ENCODE results near the gene KCNJ14.
A peak's percentile ranks its signal among the peaks of the same experiment; 100 is the strongest.

Gene KCNJ14

DNA sequence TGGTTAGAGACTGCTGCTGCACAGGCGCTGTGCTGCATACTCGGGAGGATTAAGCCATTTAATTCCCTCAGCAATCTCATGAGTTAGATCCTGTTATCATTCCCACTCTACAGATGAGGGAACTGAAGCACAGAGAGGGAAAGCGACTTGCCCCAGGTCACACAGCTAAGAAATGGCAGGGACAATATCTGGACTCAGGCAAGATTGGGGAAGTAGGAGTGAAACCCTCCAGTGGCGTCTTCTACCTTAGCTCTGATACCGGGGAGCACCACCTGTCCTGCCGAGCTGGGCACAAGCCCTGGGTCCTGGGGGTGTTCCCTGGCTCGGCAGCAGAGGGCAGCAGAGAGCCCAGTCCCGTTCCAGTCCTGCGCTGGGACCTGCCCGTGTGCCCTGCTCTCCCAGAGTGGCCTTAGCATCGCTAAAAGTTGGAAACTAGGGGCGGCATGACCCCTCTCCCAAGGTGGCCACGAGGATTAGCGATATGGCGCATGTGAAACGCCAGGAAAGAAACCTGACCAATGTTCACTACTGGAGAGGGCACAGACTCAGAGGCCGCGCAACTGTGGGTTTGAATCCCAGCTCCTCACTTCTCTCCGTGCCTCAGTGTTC lies 34.3 kb downstream of the KCNJ14 start:
- peak; percentile 62 for DNase-seq

DNA sequence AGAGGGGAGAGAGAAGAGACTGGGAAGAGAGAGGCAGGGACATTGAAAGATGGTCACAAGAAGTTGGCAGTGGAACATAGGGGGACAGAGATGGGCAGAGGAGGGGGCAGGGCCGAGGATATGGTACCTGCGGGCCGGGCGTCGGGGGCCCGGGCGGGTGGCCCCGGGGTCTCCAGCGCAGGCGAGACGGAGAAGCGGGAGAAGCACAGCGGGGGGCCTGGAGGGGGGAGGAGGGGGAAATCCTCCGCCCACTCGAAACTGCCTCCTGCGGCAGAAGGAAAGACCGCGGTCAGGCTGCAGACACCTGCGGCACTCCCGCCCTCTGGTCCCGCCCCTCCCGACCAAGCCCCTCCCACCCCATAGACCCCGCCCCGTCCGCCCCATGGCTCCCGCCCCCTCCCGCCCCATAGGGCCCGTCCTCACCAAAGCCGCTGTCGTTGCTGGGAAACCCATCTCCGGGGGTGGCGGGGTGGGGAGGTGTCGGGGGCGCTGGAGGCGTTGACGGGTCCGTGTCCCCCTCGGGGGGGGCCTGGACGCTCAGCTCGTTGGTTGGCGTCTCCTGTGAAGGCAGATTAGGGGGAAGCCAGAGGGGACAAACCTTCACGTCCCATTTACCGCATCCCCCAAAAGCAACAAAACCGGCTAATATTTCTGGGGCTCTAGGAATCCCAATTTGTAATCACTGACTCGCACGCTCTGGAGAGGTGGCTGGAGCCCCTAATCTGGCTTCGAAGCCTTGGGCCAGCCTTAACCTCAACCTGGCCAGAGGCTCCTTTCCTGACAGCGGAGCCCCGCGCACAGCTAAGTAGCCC lies 35.8 kb downstream of the KCNJ14 start:
- no peak for DNase-seq

DNA sequence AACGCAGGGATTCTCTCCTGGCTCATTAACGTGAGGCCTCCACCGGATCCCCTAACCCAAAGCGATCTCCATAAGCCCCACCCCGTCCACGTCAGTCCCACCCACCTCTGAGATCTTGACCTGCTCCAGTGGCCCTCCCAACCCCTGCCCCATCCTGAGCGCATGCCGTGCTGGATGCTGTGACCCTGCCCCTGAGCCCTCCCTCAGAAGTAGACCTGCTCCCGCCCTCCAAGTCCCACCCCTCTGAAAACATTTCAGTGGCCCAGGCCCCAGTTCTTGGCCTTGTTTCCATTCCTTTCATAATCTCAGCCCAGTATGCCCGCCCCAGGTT lies 36.4 kb downstream of the KCNJ14 start:
- no peak for DNase-seq

DNA sequence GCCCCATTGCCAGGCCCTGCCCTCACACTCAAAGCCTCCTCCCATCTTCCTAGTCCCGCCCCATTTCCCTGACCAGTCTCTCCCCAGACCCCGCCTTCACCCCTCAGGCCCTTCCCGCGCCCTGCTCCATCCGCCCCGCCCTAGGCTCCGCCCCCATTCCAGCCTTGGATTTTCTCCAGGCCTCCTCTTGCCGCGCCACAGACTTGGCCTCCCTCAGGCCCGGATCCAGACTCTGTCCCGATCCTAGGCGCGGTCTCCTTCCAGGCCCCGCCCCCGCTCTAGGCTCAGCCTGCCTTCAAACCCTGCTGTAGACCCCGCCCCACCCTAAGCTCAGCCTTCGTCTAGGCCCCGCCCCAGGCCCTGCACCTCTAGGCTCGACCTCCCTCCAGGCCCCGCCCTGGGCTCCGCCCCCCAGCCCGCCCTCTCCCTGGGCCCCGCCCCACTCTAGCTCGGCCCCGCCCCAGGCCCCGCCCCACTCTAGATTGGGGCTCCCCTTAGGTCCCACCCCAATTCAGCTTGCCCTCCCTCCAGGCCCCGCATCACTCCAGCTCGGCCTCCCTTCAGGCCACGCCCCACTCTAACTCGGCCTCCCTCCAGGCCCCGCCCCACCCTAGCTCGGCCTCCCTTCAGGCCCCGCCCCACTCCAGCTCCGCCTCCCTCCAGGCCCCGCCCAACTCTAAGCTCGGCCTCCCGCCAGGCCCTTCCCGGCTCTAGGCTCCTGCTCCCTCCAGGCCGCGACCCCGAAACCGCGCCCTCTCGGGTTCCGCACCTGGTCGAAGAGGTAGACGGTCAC lies 37.7 kb downstream of the KCNJ14 start:
- DNase-seq, result peak; percentile 98

DNA sequence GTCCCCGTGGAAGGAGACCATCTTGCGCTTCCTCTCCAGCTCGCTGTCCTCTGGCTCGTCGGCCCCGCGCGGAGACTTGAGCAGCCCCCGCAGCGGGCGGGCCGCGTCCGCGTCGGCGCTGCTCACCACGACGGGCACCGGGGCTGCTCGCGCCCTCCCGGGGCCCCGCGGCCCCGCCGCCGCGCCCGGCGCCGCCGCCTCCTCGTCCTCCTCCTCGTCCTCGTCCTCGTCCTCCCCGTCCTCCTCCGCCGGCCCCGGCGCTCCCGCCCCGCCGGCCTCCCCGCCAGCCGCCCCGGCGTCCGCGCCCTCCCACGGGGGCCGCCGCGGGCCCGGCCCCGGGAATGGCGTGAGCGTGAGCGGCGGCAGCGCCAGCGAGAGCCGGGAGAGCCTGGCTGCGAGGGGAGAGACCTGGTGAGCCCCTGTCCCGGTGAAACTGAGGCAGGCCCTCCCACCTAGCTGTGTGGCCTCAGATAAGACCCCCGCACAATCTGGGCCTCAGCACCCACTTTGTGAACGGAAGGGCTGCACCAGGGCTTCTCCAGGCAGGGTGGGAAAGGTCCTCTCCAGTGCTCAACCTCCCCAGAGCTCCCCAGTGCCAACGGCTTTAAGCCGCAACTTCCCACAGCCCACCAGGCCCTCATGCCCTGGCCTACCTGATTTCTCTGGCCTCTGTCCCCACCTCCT lies 38.5 kb downstream of the KCNJ14 start:
- no peak for DNase-seq

DNA sequence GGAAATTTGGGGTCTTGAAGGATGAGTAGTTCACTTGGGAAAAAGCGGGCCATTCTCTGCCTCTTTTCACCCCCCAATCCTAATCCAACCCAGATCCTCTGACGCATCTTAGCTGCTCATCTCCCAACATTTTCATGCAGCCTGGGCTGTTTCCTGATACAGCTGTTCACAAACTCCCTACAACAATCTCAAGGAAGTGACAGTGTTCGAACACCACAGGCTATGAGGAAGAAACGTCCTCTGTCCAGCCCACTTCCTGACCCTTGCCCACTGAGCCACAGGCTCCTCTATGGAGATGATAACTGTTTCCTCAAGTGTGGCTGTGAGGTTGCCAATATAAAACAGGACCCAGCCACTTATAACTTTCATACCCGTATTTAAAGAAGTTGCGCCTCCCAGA lies 40.0 kb downstream of the KCNJ14 start:
- DNase-seq, result no peak

DNA sequence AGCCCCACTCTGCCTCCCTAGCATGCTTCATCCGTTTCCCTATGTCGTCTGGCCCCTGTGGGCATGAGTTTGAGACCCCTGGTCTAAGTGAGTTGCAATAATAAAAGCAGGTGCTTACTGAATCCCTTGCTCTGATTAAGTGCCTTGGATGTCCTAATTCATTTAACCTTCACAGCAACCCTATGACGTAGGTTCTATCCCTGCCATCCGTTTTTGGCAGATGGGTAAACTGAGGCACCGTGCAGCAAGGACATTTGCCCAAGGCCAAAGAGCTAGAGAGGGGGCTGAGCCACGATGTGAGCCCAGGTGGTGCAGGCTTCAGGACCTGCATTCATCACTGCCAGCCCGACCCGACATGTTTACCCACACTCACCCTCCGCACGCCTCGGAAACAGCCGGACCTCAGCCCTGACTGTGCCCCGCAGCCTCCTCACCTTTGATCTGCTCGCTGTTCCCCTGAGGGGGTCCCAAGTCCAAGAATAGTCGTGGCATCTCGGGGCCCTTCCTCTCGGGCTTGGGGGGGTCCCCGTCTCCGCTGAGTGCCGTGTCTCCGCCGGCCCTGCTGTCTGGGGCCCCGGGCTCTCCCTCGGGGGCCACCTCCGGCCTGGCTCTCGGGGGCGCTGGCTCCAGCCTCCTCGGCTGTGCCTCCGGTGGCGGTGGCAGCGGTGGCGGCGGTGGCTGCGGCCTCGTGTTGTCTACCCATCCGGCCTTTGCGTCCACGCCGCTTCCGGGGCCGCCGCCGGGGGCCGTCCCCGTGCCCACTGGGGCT lies 41.8 kb downstream of the KCNJ14 start:
- DNase-seq, result no peak

DNA sequence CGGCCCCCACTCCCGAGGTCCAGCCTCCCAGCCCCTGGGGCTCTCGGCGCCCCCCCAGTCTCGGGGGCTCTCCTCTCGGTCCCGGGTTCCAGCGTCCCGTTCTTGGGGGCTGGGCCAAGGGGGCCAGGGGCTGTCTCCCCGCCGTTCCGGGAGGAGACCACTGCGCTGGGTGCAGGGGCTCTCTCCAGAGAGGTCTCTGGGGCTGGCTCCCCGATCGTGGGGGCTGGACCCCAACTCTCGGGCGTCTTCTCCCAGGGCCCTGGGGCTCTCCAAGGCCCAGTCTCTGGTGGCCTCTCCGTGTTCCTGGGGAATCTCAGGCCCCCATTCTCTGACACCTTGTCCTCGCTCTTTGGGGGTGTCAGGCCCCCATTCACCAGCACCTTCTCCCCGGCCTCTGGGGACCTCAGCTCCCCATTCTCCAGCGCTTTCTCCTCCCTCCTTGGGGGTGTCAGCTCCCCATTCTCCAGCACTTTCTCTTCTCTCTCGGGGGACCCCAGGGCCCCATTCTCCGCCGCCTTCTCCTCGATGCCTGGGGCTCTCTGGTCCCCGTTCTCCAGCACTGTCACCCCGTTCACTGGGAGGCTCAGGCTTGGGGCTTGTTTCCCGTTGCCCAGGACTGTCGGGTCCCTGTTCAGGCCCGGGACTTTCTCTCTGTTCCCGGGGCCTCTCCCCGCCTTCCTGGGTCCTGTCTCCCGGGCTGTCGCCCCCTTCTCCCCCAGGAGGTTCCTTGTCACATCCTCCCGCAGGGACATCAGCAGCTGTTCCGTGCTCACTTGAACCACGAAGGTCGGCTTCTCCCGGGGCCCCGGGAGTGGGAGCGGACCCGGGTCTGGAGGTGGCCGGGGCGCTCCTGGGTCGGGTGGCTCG lies 42.6 kb downstream of the KCNJ14 start:
- no peak for DNase-seq

DNA sequence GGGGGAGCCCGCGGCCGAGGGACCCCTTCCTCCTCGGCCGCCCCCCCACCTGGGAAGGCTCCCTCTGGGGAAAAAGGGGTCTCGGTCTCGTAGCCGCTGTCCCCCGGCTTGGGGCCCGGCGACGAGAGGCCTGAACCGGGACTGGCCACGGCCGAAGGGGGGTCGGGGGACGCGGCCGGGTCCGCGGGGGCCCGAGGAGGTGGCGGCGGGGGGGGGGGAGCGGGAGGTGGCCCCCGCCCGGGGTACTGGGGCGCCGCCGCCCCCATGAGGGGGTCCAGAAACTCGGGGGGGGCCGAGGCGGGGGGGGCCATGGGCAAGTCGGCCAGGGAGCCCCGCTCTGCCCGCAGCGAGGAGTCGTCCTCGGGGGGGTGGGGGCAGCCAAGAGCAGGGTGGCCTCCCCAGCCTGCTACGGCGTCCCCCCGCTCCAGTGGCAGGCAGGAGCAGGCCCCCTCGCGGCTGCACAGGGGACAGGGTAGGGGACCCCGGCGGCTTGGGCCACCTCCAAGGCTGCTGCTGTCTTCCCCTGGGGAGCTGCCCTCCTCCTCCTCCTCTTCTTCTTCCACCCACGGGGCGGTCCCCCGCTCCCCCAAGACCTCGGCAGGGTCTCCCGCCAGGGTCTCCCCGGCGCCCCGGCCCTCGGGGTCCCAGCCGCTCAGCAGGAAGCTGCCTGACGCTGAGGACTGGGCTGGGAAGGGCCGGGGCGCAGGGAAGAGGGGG lies 43.4 kb downstream of the KCNJ14 start:
- DNase-seq, result no peak

DNA sequence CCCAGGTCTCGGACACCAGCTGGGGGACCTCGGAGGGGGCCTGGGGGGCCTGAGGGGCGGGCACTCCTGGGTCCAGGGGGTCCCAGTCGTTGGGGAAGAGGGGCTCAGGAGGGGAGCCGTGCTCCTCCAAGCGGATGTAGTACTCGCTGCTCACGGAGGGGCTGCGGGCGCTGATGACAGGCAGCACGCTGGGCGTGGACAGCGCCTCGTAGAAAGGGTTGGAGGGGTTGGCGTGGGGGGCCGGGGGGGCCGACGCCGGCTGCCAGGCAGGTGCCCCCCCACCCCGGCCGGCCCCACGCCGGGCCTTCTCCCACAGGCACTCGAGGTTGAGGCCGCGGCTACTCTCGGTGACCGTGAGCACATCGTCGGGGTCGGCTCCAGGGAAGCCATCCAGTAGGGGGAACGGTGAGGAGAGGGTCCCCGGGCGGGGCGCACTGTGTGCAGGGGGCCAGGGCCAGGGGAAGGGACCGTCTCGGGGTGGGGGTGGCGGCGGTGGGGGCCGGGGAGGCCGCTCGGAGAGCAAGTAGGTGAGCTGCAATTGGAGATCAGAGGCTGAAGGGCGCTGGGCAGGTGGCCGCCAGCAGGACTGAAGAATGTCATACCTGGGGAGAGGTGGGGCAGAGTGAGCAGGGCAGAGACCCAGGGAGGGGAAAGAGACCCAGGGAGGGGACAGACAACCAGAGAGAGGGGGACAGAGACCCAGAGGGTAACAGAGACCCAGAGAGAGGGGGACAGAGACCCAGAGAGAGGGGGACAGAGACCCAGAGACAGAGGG lies 44.1 kb downstream of the KCNJ14 start:
- DNase-seq, result no peak

DNA sequence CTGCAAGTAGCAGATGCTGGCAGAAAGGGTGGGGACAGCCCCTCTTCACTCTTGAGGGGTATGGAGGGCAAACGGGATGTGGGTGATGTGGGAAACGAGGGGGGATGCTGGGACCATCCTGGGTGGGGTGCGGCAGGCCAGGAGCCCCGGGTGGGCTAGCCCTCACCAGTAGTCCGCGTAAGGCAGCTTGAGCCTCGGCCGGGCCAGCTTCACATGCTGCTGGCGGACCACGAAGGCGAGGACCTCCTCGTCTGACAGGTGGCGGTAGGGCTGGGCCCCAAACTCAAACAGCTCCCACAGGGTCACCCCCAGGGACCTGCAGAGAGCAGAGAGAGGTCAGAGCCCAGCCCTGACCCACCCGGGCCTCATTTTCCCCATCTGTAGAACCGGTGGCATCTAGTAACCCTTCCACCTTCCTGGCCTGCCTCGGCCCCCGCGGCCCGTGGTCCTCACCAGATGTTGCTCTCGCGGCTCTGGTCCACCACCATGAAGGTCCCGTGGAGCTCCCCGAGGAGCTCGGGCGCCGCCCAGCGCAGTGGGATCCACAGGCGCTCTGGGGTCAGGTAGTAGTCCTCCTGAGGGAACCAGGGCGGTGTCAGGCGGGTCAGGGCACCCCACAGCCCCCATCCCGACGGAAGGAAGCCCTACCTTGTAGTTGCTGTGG lies 45.6 kb downstream of the KCNJ14 start:
- no peak for DNase-seq

DNA sequence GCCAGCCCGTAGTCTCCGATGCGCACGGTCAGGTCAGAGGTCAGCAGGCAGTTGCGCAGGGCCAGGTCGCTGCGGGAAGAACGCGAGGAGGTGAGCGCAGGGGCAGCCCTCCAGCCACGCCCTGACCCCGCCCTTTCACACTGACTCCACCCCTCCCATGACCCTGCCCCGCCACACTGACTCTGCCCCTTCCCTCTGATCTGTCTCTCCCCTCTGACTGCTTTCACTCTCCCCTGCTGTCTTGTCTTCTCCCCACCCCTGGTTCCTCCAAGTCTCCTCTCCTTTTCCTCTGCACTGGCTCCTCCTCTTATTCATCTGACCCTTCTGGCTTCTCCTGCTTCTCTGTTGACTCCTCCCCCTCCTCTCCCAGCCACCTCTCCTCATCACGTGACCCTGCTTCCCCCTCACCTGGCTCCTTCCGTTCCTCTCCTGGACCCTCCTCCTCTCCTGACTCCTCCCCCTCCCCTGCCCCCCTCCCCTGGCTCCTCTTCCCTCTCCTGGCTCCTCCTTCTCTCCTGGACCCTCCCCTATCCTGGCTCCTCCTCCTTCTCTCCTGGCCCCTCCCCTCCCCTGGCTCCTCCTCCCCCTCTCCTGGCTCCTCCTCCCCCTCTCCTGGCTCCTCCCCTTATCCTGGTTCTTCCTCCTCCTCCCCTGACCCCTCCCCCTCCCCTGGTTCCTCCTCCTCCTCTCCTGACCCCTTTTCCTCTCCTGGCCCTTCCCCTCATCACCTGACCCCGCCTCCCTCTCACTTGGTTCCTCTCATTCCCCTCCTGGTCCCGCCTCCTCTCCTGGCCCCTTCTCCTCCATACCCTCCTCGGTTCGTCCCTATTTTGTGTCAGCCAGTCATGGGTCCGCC lies 46.3 kb downstream of the KCNJ14 start:
- peak; percentile 54 for DNase-seq

DNA sequence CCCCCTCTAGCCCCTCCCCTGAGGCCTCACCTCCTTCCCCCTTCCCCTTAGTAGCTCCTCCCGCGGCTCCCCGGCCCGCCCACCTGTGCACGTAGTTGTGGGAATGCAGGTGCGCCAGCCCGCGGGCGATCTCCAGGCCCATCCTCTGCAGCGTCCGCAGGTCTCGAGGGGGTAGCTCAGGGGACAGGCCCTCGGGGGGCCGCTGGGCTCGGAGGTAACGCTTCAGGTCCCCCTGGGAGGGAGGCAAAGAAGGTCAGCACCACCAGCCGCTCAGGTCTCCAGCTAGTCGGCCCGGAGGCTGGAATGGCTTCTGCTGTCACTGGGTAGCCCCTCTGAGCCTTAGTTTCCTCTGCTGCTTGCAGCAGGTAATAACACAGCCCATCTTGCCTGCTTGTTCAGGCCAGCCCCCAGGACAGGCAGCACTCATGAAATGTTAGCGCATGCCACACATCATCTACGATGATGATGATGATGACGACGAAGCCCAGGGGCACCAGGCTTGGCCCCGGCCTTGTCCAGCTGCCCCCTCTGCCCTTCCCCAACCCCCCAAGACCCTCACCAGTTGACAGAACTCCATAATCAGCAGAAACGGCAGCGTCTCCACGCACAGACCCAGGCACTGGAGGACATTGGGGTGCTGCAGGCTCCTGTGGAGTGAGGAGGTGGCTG lies 47.1 kb downstream of the KCNJ14 start:
- DNase-seq, result no peak

DNA sequence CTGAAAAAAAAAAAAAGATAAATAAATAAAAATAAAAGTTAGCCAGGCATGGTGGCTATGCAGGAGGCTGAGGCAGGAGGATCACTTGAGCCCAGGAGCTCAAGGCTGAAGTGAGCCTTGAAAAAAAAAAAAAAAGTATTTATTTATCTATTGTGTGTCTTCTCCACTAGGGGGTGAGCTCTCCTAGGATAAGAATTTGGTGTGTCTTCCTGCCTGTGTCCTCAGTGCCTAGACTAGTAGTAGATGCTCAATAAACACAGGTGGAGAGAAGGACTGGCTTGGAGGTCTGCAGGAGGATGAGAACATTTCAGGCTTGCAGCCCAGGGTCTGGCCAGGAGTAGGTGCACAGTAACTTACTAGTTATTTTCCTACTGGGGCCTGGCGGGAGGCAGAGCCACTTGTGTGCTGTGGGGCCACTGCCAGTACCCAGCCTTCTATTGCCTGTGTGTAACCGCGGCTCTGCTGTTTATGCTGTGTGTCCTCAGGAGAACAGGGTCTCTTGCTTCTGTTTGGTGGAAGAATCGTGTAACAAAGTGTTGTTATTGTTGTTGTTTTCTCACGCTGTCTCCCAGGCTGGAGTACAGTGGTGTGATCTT lies 50.9 kb downstream of the KCNJ14 start:
- peak; percentile 65 for DNase-seq

DNA sequence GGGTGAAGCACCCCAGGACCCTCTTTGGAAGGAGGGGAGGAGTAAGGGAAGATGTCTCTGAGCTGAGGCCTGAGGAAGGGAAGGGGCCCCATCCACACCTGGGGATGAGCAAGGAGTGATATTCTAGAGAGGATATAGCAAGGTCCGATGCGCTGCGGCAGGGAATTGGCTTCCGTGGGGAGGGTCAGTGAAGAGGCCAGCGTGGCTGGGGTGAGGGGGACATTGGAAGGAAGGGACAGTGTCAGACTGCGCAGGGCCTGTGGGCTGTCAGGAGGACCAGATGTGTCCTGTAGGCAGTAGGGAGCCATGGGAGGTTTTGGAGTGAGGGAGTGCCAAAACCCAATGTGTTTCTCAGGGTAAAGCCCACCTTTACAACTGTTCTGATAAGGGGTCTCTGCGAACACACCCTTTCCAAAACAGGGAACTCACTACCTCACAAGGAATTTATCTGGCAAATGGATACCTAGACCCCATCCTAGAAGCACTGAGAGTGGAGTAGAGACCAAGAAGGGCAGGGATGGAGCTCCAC lies 52.6 kb downstream of the KCNJ14 start:
- DNase-seq, result no peak

DNA sequence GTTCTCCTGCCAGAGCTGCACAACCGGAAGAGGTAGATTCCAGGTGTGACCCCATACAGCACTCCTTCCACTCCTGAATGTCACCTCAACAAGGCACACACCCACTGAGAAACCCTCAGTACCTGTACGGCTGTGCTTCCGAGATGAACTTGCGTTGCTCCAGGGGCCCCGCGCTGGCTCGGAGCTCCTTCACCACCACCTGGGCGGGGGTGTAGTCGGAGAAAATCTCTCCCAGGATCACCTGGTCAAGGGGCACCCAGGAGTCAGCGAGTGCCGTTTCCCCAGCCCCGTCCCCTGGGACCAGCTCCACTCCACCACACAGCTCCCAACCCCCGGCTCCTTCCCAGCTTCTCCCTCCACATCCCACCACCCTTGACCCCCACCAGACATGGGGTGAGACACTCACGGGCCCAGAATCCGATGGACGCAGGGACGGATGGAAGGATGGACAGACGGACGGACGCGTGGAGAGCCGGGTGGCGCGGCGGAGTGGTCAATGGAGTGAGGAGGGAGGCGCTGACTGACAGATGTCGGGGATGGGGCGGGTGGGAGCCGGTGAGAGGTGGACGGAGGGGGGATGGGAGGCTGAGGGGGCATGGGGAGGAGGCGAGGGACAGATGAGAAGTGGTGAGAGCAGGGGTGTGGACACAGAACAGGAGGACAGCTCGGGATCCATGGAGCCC lies 53.5 kb downstream of the KCNJ14 start:
- no peak for DNase-seq
